NCI-H510A (cell line): Measurements from ENCODE around the gene MYBL2.
"Not testable (repeated sequence)": the region's sequence is repeated elsewhere in the genome, so short reads cannot be mapped to it uniquely, and the experiment has no call there.

Experiments
- DNase-seq: peaks from one replicate; lab custom pipeline; 2025; lab: John Stamatoyannopoulos, UW

The MYBL2 gene

DNA sequence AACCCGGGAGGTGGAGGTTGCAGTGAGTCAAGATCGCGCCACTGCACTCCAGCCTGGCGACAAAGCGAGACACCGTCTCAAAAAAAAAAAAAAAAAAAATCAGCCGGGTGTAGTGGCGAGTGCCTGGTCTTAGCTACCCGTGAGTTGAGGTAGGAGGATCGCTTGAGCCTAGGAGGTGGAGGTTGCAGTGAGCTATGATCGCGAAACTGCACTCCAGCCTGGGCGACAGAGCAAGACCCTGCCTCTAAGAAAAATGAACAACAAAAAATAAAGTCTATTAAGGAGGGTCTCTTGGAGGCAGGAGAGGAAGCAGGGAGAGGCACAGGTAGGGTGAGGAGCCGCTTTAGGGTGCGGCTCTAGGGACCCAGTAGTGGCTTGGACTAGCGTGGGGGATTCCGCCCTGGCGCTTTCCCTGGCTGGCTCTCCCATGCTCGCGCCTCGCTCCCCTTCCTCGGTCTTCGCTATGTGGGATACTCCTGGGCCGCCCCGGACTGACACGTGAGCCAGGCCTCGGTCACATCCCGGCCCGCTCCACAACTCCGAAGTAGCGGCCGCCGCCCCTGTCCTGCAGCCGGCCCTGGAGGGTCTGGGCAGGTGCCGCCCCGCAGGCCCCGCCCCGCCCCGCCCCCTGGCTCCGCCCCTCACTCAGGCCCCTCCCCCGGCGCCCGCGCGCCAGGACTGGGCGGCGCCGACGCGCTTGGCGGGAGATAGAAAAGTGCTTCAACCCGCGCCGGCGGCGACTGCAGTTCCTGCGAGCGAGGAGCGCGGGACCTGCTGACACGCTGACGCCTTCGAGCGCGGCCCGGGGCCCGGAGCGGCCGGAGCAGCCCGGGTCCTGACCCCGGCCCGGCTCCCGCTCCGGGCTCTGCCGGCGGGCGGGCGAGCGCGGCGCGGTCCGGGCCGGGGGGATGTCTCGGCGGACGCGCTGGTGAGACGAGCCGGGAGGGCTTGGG is at the start of gene MYBL2:
MYBL2 (plus strand) TSS at position 739 of the 953 bp plus-strand sequence; CDS start at position 909, 170 bp downstream.
- peak; percentile 55 for DNase-seq

DNA sequence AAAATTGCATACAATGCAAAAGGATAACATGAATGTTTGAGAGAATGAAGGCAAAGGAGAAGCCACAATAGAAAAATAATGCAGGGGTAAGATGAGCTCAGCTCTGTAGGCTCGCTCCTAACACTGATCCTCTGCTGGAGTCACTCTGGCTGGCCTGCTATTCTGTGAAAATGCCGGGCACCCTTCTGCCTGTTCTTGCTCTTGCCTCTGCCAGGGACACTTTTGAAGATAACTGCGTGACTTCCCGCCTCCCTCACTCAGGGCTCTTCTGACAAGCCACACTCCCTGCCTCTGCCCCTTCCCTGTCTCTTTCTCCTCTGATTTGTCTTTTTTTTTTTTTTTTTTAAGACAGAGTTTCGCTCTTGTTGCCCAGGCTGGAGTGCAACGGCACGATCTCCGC is 35.3 kb upstream of the MYBL2 start:
- DNase-seq = no peak

DNA sequence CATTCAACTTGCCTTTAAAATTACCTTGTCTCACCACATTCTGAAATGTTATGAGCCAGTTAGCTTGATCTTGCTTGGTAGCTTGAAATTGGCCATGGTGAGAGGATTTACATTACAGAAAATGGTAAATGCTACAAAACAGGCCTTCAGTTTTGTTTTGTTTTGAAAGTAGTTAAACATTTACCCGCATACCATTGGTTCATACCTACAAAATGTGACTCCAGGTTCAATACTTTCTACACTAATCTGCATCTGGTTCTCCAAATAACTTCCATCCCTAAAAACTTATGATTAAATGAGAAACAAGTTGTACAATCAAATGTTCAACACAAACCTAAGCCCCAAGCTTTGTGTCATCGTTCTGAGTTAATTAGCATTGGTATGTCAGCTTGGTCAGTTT is 30.5 kb upstream of the MYBL2 start:
- no peak for DNase-seq

DNA sequence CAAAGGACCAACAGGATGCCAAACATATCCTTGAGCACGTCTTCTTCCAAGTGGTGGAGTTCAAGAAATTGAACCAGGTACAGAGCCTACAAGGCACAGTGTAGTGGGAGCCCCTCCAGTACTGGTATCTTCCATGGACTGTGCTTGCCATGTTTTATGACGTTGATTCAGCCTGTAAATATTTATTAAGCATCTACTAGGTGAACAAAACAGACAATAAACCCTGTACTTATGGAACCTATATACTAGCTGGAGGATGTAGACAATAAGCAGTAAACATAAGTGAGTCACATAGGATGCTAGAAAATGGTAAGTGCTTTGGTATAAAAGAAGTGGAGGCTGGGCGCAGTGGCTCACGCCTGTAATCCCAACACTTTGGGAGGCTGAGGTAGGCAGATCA is 24.4 kb upstream of the MYBL2 start:
- no peak for DNase-seq

DNA sequence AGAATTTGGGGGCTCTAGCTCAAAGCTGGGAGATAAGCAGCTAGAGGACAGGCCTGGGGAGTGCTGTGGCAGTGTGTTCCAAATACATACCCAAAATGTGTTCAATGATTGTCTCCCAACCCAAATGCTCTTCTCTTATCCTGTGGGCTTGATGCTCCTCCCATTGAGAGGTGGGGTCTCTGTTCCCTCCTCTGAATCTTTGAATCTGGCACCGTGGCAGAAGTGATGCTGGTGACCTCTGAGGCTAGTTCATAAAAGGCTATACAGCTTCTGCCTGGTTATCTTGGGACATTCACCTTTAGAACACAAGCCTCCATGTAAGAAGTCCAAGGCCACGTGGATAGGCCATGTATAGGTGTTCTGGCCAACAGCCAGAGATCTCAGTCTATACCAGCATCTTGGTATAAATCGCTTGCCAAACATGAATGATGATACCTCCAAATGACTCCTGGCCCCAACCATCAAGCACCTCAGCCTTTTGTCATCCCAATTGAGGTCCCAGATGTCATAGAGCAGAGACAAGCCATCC is 15.9 kb upstream of the MYBL2 start:
- DNase-seq = no peak

DNA sequence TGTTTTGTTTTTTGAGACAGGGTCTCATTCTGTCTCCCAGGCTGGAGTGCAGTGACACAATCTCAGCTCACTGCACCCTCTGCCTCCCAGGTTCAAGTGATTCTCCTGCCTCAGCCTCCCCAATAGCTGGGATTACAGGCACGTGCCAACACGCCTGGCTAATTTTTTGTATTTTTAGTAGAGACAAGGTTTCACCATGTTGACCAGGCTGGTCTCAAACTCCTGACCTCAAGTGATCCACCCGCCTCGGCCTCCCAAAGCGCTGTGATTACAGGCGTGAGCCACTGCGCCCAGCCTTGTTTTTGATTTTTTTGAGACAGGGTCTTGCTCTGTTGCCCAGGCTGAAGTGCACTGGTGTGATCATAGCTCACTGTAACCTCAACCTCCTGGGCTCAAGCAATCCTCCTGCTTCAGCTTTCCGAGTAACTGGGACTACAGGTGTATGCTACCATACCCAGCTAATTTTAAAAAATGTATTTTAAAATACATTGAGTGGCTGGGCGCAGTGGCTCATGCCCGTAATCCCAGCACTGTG is 15.2 kb upstream of the MYBL2 start:
- DNase-seq = not testable (repeated sequence)

DNA sequence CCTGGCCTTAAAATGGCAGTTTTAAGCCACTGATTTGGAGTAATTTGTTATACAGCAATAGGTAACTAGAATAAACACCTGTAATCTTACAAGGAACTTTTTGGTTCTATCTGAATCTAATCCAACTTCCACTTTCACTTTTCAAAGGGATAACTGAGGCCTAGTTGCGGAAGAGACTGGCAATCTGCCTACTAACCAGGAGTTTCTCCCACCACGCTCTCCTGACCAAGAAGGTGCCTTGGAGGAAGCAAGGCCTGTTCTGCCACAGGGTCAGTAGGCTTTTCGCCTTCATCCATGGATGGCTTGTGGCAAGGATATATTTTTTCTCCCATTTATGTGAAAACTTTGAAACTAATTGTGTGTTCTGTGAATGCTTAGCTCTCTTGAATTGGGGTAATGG is 12.9 kb upstream of the MYBL2 start:
- no peak for DNase-seq

DNA sequence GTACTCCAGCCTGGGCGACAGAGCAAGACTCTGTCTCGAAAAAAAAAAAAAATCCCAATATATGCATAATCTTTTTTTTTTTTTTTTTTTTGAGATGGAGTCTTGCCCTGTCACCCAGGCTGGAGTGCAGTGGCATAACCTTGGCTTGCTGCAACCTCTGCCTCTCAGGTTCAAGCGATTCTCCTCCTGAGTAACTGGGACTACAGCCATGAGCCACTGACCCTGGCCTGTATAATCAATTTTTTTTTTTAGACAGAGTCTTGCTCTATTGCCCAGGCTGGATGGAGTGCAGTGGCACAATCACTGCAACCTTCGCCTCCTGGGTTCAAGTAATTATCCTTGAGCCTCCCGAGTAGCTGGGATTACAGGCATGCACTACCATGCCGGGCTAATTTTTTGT is 11.7 kb upstream of the MYBL2 start:
- not testable (repeated sequence) for DNase-seq

DNA sequence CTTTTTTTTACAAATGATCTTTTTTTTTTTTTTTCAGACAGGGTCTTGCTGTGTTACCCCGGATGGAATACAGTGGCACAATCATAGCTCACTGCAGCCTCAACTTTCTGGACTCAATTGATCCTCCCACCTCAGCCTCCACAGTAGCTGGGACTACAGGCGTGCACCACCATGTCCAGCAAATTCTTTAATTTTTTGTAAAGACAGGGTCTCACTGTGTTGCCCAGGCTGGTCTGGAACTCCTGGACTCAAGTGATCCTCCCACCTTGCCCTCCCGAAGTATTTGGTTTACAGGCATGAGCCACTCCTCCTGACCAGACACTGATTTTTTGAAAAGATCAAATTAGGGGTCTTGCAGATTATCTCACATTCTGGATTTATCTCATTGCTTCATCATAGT is 11.0 kb upstream of the MYBL2 start:
- DNase-seq = no peak

DNA sequence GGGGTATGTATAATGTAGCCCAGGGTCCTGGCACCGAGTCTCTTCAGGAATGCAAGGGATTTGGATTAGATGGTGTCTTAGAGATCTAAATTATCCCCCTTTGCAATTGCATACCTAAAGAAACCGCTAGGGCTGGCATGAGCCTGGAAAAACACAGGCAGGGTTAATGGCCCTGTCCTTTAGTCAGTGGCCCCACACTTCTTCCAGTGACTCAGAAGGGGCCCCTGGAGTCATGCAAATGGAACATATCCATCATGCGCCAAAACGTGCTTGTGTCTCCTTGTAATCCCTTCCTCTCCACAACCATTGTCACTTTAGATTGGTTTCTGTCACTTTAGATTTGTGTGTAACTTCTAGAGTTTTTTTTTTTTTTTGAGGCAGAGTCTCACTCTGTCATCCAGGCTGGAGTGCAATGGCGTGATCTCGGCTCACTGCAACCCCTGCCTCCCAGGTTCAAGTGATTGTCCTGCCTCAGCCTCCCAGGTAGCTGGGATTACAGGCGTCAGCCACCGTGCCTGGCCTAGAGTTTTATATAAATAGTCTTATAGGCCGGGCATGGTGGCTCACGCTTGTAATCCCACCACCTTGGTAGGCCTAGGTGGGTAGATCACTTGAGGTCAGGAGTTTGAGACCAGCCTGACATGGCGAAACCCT is 8.7 kb upstream of the MYBL2 start:
- DNase-seq = no peak

DNA sequence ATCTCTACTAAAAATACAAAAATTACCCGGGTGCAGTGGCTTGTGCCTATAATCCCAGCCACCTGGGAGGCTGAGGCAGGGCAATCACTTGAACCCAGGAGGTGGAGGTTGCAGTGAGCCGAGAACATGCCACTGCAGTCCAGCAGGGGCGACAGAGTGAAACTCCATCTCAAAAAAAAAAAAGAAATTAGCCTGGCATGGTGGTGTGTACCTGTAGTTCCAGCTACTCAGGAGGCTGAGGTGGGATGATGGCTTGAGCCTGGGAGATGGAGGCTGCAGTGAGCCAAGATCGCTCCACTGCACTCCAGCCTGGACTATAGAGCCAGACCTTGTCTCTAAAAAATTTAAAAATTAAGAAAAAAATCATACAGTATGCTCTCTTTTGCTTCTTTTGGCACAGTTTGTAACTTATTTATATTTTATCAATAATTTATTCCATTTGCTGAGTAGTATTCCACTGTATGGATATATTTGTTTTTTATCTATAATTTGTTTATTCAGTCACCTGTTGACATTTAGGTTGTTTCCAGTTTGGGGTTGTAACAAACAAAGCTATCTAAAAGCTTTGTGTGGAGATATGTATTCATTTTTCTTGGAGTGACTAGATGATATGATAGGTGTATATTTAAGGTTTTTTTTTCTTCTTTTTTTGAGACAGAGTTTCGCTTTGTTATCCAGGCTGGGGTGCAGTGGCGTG is 8.0 kb upstream of the MYBL2 start:
- DNase-seq = no peak

DNA sequence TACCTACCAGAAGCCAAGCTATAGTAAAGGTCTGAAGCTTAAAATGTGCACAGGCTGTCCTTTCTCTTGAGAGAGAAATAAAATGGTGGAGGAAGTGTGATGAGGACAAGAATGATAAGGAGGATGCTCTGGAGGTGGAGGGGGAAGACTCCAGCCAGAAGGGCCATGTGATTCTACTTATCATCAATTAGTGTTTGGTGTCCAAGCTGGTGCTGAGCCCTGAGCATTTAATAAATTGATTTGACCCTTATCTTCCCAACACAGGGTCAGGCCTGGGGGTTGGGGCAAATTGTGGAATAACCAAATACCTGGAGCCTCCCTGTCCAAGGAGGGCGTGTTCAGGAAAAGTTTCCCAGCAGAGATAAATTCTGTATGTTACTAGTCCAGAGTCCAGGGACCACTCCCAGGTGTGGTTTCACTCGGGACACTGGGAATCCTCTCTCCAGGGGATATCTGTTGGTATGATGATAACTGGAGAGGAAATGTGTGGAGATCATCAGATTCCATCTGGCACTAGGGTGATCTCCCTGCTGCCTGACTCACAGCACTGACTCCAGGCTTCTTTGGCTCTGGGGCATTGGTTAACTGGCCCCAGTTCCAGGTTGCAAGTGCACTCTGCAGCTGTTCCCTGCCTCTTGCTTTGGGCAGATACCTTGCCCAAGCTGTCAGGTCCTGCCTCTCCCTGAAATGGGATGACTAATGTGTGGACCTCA is 3.8 kb upstream of the MYBL2 start:
- DNase-seq = no peak

DNA sequence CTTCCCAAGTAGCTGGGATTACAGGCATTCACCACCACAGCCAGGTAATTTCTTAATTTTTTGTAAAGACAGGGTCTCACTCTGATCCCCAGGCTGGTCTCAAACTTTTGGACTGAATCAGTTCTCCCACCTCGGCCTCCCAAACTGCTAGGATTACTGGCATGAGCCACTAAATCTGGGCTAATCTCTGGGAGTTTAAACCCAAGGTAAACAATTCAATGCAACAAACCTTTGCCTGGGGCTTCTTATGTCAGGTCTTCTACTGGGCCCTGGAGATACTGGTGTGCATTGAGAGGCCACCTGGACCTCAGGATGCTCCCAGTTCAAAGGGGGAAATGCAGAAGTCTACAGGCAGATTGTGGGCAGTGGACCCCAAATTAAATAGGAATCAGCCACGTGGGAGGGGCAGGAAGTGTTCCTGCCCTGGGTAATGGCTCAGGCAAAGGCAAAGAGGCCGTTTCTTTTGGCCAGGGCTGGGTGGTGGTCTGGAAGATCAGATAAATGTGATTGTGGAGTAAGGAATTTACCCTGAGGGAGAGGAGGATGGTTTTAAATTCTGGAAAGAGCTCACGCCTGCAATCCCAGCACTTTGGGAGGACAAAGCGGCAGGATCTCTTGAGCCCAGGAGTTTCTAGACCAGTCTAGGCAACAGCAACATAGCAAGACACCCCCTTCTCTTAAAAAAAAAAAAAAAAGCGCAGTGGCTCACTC is 1.3 kb upstream of the MYBL2 start:
- no peak for DNase-seq

DNA sequence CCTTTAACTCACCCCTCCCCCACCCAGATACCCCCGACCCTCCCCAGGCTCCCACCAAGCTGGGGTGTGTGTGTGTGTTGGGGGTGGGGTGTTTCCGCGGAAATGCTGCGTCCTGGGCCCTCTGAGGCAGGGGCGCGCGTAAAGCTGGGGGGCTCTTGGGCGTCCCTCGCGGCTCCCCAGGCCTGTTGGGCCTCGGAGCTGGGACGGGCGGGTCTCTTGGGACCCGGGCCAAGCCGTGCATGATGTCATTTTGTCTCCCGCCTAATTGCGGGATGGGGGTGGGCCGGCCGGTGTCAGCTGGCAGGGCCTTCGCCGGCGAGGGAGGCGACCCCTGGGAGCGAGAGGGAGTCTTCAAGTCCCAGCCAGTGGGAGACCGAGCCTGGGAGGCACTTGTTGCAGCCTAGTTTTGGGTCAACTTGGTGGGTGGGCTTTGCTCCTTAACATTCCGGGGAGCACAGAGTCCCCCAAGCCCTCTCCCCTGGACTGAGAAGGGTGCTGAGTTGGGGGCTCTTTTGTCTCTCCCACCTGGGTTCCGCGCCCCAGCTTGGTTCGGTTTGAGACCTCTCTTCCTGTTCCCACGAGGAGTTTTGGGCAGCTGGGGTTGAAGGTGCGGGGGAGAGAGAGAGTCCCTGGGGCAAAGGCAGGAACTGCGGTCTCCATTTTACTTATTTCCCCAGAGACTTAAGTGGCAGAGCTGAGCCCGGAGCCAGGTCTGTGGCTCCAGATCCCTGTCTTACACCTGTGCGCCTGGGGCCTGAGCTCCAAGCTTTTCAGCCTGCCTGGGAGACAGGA is 623 bp downstream of the MYBL2 start:
- DNase-seq = no peak

DNA sequence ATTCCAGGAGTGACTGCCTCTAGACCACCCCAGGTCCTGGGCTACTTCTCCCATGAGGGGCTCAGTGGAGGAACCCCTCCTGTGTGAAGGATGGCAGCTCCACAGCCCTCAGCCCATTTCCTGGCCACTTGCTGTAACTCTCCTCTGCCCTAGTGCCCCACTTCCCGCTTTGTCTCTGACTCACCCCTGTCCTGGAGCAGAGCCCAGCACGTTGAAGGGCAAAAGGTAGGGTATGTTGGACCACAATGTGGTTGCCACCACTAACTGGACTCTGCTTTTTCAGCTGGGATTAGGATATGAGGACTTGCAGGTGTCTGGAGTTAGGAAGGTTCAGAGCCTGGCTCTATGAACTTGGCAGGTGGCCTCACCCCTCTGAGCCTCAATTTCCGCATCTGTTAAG is 2.4 kb downstream of the MYBL2 start:
- DNase-seq = no peak

DNA sequence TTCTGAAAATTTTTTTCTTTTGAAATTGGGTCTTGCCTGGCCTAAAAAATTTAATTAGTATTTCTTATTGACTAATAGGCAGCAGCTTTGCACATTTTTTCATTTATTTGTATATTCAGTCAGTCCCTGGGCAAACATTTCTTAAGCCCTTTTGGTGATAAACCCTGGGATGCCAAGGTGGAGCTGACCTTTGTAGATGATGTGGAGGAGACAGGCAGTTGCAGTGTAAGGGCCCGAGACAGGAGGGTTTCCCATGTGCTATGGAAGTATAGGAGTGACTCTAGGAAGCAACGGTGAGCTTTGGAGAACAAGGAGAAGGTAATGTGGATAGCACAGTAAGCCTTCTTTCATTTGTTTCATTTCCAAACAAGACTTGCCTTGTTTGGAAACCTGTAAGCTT is 3.5 kb downstream of the MYBL2 start:
- DNase-seq = no peak

DNA sequence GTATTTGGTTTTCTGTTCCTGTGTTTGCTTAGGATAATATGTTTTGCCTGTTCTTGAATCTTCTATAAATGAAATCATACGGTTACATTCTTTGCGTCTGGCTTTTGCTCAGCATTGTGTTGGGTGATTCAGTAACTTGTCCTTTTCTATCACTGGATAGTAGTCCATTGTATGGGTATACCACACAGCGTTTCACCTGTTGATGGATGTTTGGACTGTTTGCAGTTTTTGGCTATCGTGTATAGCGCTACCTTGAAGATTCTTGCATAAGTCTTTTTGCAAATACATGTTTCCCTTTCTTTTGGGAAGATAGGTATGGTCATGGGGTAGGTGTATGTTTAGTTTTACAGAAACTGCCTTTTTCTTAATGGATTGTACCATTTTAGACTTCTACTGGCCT is 9.5 kb downstream of the MYBL2 start:
- no peak for DNase-seq

DNA sequence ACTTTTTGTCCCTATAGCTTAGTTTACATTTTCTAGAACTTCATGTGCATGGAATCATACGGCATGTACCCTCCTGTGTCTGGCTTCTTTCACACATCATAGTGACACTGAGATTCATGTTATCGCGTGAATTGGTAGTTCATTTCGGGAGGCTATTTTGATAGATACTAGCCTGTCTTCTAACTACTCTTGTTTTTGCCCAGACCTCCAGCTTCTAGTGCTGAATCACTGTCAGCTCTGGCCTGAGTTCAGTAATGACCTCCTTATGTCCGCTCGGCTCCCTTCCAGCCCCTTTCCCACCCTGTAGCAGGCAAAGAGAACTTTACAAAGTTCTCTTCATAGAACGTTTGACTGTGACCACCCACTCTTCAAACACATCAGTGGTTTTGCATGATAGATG is 14.1 kb downstream of the MYBL2 start:
- no peak for DNase-seq

DNA sequence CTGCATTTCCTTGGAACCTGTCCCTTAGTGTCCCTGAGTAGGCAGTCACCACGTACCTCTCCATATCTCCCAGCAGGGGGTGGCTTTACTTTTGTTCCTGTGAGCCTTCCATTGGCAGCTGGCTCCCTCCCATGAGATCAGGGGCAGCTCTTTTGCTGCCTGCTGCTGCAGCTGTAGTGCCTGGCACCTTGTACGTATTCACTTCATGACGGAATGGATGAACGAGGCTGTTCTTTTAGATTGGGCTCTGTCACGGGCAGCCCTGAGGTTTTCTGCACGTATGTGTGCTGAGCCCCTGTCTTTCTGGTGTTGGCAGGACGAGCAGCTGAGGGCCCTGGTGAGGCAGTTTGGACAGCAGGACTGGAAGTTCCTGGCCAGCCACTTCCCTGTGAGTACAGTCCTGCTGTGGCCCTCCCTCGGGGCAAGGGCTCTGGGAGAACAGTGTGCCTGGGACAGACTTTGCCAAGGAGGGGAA is 14.6 kb downstream of the MYBL2 start:
- peak; percentile 90 for DNase-seq

DNA sequence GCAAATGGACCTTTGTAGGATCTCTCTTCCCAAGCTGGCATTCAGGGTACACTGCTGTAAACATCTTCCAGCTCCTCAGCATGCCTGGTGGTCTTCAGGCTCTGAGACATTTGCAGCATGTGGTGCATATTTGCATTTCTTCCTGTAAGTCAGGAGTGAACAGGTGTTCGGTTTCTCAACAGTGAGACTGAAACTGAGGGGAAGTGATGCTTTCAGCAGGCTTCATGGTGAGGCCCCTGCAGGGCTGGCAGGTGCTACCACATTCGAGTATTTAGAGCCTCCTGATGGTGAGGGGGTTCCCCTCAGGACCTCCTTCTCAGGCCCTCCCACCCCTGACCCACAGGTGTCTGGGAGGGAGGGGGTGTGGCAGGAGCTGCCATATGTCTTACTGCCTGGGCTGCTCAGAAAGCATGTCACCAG is 15.1 kb downstream of the MYBL2 start:
- no peak for DNase-seq
